ENCODE results near the gene MAP2.
A peak's percentile ranks its signal among the peaks of the same experiment; 100 is the strongest.

Gene MAP2

DNA sequence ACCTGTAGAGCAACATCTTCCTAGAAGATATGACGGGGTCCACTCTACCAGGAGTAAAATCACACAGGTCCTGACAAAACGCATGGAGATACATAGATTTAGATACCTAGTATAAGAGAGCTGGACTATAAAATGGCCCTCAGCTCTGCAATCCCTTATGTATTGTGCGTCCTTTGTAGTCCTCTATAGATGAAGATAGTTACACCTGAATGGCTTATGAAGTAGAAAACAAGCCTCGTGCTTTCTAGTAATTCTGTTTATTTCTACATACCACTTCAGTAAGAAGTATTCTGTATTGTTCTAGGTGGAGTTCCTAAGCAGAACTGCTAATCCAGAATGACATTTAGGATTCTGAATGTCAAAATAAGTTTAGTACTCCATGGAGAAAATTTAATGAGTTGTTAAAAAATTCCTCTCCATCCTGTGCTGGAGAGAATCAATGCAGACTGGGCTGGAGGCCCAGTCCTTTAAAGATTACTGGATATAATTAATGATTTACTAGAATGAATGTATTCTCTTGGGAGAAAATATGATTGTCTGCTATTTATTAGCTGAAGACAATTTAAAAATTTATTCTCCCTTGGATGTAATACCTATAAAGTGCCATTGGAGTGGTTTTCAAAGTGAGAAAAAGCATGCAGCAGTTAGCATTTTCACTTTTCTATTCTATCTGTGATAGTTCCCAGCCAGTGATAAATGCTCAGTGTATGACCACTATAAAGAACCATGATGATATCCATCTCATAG, 200.5 kb downstream of the MAP2 start:
- H3K4me3 Mint-ChIP-seq = no peak overlapping the region
- H3K36me3 Mint-ChIP-seq (ENCODE audit: low read depth) = no peaks in the 10 kb centered on the region
- peak overlapping the region; percentile 22 to 79 (median 33) for H3K27ac Mint-ChIP-seq
- TF ChIP-seq, protein P1, sequence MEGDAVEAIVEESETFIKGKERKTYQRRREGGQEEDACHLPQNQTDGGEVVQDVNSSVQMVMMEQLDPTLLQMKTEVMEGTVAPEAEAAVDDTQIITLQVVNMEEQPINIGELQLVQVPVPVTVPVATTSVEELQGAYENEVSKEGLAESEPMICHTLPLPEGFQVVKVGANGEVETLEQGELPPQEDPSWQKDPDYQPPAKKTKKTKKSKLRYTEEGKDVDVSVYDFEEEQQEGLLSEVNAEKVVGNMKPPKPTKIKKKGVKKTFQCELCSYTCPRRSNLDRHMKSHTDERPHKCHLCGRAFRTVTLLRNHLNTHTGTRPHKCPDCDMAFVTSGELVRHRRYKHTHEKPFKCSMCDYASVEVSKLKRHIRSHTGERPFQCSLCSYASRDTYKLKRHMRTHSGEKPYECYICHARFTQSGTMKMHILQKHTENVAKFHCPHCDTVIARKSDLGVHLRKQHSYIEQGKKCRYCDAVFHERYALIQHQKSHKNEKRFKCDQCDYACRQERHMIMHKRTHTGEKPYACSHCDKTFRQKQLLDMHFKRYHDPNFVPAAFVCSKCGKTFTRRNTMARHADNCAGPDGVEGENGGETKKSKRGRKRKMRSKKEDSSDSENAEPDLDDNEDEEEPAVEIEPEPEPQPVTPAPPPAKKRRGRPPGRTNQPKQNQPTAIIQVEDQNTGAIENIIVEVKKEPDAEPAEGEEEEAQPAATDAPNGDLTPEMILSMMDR (IDR thresholded peaks at IDR 0.05; ENCODE audit: unreplicated experiment in 3 of 3) = no peak
- peaks cover 12% of the 10 kb centered on the region for H3K4me1 Mint-ChIP-seq
- H3K27me3 Mint-ChIP-seq (ENCODE audit: low read depth) = no peaks in the 10 kb centered on the region
- H3K9me3 Mint-ChIP-seq = no peaks in the 10 kb centered on the region

DNA sequence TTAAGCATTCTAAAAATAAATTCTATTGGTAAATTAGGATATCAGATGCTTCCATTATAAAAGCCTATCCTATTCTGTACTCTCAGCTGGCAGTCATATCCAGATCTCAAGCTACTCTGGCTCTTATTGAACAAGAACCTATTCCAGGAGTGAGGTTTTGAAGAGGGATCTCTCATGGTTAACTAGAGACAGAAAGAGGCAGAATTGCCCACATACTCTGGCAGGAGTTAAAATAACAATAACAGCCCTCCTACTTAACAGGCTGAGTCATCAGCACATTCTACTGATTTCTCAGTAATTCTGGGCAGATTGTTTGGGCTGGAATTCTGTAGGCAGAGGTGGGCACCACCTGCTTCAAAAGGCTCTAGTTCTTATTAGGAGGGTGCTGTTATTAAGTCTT, 205.8 kb downstream of the MAP2 start:
- Mint-ChIP-seq H3K4me3 (no peak overlapping the region), H3K27me3 (ENCODE audit: low read depth) (no peaks in the 10 kb centered on the region), H3K4me1 (peaks cover 10% of the 10 kb centered on the region), H3K36me3 (ENCODE audit: low read depth) (no peaks in the 10 kb centered on the region), H3K27ac (peak overlapping the region; percentile 20 to 84 (median 59)), H3K9me3 (no peaks in the 10 kb centered on the region)
- TF ChIP-seq, protein P1 (IDR thresholded peaks at IDR 0.05; ENCODE audit: unreplicated experiment in 3 of 3) = no peak

GRCh38 chr2:209633911-209634310, 210.1 kb downstream of the MAP2 start:
- Mint-ChIP-seq H3K27ac (no peak overlapping the region), H3K4me1 (peaks cover 7% of the 10 kb centered on the region), H3K9me3 (no peaks in the 10 kb centered on the region), H3K27me3 (ENCODE audit: low read depth) (no peaks in the 10 kb centered on the region), H3K36me3 (ENCODE audit: low read depth) (no peaks in the 10 kb centered on the region), H3K4me3 (no peak overlapping the region)
- TF ChIP-seq, protein P1 (IDR thresholded peaks at IDR 0.05; ENCODE audit: unreplicated experiment in 3 of 3) = no peak

DNA sequence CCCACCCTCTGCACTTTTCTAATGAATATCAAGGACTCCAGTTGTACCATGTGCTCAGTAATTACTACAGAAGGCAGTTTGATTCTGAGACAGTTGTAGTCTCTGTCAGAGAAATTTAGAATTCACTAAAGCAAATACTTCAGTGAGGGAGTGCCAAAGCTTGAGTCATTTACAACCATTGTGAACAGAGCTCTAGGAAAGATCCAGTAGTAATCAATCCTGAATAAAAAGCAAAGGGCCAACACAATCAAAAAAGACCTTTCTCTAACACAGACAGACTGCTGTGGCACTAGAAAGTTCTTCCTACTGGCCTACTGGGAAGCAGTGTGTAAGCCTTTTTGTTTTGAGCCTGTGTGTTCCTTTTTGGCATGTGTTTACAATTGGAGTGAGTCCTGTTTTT, 212.2 kb downstream of the MAP2 start:
- TF ChIP-seq, protein P1 (IDR thresholded peaks at IDR 0.05; ENCODE audit: unreplicated experiment in 3 of 3) = no peak
- H3K9me3 Mint-ChIP-seq = no peaks in the 10 kb centered on the region
- no peaks in the 10 kb centered on the region for H3K27me3 Mint-ChIP-seq (ENCODE audit: low read depth)
- no peaks in the 10 kb centered on the region for H3K4me1 Mint-ChIP-seq
- no peak overlapping the region for H3K27ac Mint-ChIP-seq
- H3K36me3 Mint-ChIP-seq (ENCODE audit: low read depth) = no peaks in the 10 kb centered on the region
- H3K4me3 Mint-ChIP-seq = no peak overlapping the region

- Mint-ChIP-seq H3K4me1 (no peaks in the 10 kb centered on the region), H3K27ac (no peak overlapping the region), H3K4me3 (no peak overlapping the region), H3K36me3 (ENCODE audit: low read depth) (no peaks in the 10 kb centered on the region), H3K27me3 (ENCODE audit: low read depth) (no peaks in the 10 kb centered on the region), H3K9me3 (no peaks in the 10 kb centered on the region)
- TF ChIP-seq, protein P1 (IDR thresholded peaks at IDR 0.05; ENCODE audit: unreplicated experiment in 3 of 3) = no peak
These were observed 213.4 kb downstream of the MAP2 start for GRCh38 chr2:209637293-209637692.

DNA sequence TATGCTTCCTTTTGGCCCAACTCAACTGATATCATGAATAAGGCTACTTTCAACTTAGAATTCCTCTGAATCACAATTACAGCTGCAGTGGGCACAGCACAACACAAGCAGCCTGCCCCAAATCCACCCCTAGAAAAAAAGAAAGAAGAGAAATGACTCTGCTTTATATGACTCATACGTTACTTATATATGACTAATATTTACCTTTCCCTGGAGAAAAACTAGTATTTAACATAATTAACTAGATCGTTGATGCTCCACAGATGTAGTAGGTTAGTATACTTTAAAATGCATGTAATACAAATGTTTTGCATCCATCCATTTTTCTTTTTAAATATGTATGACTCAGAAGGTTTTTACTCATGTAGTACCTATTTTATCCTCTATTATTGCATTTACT, 214.5 kb downstream of the MAP2 start:
- no peaks in the 10 kb centered on the region for H3K27me3 Mint-ChIP-seq (ENCODE audit: low read depth)
- H3K27ac Mint-ChIP-seq = no peak overlapping the region
- no peaks in the 10 kb centered on the region for H3K36me3 Mint-ChIP-seq (ENCODE audit: low read depth)
- H3K4me1 Mint-ChIP-seq = no peaks in the 10 kb centered on the region
- no peak overlapping the region for H3K4me3 Mint-ChIP-seq
- H3K9me3 Mint-ChIP-seq = no peaks in the 10 kb centered on the region
- TF ChIP-seq, protein P1 (IDR thresholded peaks at IDR 0.05; ENCODE audit: unreplicated experiment in 3 of 3) = no peak
